Epithelial cell of proximal tubule (primary cell): Measurements from ENCODE around the gene TRPM3. TPM values are rescaled to one million over a fixed set of nuclear protein-coding genes. Genes with fewer than 3 reads are reported as not detected.

ENCODE experiments used
- DNase-seq: peaks from one replicate; pipeline ENCODE4 v3.0.0-alpha.2; 2011; ENCODE audit warnings: low read depth
- H3K4me3 ChIP-seq: 2 replicates; pipeline ENCODE4 v1.5.1; 2011; ENCODE audit warnings: low read depth, mild to moderate bottlenecking, low read length
- CTCF ChIP-seq: conservative IDR thresholded peaks from 2 replicates; pipeline ENCODE4 v1.5.1; 2012; ENCODE audit warnings: low read depth, mild to moderate bottlenecking, low read length
- total RNA-seq: library from RNA; depleted of rRNA; stranded (reverse); fragments of >200 nt; gene quantifications from 2 replicates; pipeline ENCODE4 v1.2.3, GENCODE V29; 2015

TRPM3 gene
- total RNA-seq, 1 donor from 2014 or later: not detected

DNA sequence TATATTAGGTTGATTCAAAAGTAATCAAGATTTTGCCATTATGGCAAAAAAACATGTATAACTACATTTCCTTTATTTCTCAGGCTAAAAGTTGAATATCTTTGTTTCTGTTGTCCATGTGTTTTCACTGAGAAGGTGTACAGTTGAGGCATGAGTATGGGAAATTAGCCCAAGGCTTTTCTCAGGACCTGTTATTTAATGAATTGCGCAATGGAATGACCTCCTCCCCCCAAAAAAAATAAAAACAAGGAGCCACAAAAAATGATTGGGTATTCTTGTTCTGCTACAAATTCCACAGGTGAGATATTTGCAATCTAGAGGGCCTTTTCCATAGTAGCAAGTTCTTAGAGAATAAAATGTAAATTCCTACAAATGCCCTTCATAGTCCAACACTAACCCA is 186.8 kb downstream of the TRPM3 start:
- DNase-seq: no peak
- no peak for TF ChIP-seq CTCF
- H3K4me3 ChIP-seq: no peak overlapping the region

DNA sequence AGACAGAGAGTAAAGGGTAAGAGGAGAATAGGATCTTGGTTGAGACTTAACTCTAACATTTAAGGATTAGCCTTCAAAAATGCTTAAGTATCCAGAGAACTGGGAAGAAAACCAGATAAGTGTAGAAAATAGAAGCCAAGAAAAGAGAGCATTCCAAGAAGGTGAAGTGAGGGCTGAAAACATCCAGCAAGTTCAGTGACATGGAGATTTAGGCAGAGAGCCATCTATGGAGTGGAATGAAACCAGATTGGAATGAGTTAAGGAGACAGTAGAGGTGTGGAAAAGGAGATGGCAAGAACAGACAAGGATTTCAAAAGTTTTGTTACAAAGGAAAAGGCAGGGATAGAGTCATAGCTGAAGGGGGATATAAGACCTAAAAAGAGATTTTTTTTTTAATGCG is 188.1 kb downstream of the TRPM3 start:
- no peak for TF ChIP-seq CTCF
- no peak overlapping the region for H3K4me3 ChIP-seq
- DNase-seq: no peak

DNA sequence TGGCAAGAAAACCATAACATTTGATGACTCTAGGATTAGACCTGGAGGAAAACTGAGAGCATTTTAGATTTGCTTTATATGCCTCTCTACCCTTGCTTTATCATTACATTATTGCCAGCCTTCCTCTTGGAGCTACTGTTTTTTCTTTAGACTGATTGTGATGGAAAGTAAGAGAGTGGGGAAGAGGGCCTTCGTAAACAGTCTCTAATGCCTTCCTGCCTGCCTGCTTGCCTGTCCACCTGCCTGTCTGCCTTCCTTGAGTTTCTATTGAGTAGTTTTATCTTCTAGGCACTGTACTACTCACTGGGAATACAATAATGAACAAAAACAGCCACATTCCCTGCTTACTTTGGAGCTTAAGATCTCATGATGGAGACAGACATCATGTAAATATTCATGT is 189.3 kb downstream of the TRPM3 start:
- DNase-seq: no peak
- TF ChIP-seq CTCF: no peak
- H3K4me3 ChIP-seq: no peak overlapping the region

- no peak for DNase-seq
- TF ChIP-seq CTCF: no peak
- no peak overlapping the region for H3K4me3 ChIP-seq
These were observed 193.9 kb downstream of the TRPM3 start for GRCh38 chr9:70927530-70927929.

GRCh38 chr9:70924895-70925547 is 196.4 kb downstream of the TRPM3 start:
- TF ChIP-seq CTCF: peak; percentile 90
- DNase-seq: peak; percentile 41
- H3K4me3 ChIP-seq: no peak overlapping the region

- H3K4me3 ChIP-seq: no peak overlapping the region
- no peak for TF ChIP-seq CTCF
- DNase-seq: no peak
These were observed 197.0 kb downstream of the TRPM3 start for GRCh38 chr9:70924380-70924779.

DNA sequence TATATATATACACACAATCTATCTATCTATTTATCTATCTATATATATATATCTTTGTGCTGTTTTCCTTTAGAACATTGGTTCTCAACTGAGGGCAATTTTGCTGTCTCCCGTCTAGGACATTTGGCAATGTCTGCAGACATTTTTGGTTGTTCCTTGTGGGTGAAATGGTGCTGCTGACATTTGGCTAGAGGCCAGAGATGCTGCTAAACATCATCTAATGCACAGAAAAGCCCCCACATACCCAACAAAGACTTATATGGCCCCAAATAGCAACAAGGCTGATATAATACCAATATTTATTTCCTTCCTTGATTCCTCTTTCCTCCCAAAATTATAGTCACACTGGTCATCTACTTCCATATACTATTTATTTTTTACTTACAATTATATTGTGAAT is 197.5 kb downstream of the TRPM3 start:
- no peak for DNase-seq
- no peak for TF ChIP-seq CTCF
- no peak overlapping the region for H3K4me3 ChIP-seq
